ENCODE measurements around the gene ERC1.

DNA sequence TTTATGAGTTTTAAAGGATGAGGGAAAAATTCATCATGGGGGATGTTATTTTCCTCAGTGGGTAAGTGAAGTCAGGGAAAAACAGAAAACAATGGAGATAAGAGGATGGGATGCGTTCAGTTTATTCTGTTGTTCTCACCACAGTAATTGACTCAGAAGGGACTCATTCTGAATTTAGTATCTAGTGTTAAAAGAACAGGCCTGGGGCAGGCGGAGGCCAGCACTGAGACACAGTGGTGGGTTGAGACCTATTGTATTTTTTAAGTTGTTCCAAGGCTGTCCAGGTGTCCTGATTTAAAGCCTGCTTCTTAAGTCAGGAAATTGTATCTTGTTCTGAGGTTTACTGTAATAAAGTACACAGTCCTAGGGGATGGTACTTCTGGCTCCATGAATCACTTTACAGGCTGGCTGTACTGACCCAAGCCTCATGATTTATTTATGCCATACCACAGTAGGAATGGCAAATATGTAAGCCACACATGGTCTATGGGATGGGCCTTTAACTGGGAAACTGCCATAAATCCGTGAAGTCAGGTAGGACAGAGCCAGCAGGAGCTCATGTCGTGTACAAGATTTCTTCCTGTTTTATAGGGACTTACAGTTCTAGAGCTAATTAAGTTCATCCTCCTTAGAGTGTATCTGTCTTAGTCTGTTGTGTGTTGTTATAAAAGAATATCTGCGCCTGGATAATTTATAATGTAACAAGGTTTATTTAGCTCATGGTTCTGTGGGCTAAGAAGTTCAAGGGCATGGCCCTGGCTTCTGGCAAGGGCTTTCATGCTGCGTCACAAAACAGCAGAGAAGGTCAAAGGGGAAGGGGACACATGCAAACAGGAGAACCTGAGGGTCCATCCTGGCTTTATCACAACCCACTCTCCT, 359.3 kb downstream of the ERC1 start:
- TF ChIP-seq, protein P1, sequence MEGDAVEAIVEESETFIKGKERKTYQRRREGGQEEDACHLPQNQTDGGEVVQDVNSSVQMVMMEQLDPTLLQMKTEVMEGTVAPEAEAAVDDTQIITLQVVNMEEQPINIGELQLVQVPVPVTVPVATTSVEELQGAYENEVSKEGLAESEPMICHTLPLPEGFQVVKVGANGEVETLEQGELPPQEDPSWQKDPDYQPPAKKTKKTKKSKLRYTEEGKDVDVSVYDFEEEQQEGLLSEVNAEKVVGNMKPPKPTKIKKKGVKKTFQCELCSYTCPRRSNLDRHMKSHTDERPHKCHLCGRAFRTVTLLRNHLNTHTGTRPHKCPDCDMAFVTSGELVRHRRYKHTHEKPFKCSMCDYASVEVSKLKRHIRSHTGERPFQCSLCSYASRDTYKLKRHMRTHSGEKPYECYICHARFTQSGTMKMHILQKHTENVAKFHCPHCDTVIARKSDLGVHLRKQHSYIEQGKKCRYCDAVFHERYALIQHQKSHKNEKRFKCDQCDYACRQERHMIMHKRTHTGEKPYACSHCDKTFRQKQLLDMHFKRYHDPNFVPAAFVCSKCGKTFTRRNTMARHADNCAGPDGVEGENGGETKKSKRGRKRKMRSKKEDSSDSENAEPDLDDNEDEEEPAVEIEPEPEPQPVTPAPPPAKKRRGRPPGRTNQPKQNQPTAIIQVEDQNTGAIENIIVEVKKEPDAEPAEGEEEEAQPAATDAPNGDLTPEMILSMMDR (IDR thresholded peaks at IDR 0.05; ENCODE audit: low read depth, low read length, poor library complexity, severe bottlenecking) = no peak
- TF ChIP-seq EZH2phosphoT487 (IDR thresholded peaks at IDR 0.05; ENCODE audit: borderline replicate concordance, low read length) = no peak

Measured in DOHH2 (cell line).